HEK293 (cell line): ENCODE results near the gene SMC5.

Source experiments
- CTCF ChIA-PET: fragments of 350-600 bp; formaldehyde crosslinking; extraction: SDS; loops from one replicate; lab custom pipeline; 2021; ENCODE audit warnings: antibody characterized with exemption; lab: Yijun Ruan, JAX
- POLR2A ChIA-PET: fragments of 300-600 bp; formaldehyde crosslinking; extraction: SDS; loops from one replicate; lab custom pipeline; 2020; ENCODE audit warnings: antibody characterized with exemption, inconsistent platforms; lab: Yijun Ruan, JAX
- H3K27ac ChIP-seq: fragments of 200-500 bp; sonication (Bioruptor generic); 2 replicates; pipeline ENCODE4 v1.5.1; 2014; ENCODE audit warnings: low read depth, low read length, control low read depth, inconsistent platforms; ENCODE audit errors: extremely low read depth
- H3K36me3 ChIP-seq, 2 experiments: fragments of 200-500 bp in 1 of 2; sonication (Bioruptor generic) in 1 of 2; 1 replicate in 1 of 2; 2 replicates in 1 of 2; pipeline ENCODE4 v1.5.1; 2014 to 2017; ENCODE audit warnings: inconsistent platforms in 2 of 2, low read length in 2 of 2; ENCODE audit not compliant: control insufficient read depth in 2 of 2, insufficient read depth in 1 of 2
- H3K4me1 ChIP-seq: fragments of 200-500 bp; sonication (Bioruptor generic); 2 replicates; pipeline ENCODE4 v1.5.1; 2014; ENCODE audit warnings: mild to moderate bottlenecking, low read length, inconsistent platforms; ENCODE audit not compliant: control insufficient read depth, insufficient read depth
- H3K4me3 ChIP-seq: 2 replicates; pipeline ENCODE4 v1.5.1; 2011; ENCODE audit warnings: low read depth, mild to moderate bottlenecking, control low read depth, low read length, moderate library complexity
- H3K9me3 ChIP-seq: fragments of 200-500 bp; sonication (Bioruptor generic); 2 replicates; pipeline ENCODE4 v1.5.1; 2014; ENCODE audit warnings: low read depth, low read length, inconsistent platforms; ENCODE audit not compliant: control insufficient read depth, insufficient read depth
- MYNN ChIP-seq: fragments of 450-650 bp; formaldehyde crosslinking; IDR thresholded peaks from 2 replicates; pipeline ENCODE4 v1.5.1; 2016; ENCODE audit warnings: missing biosample characterization, missing genetic modification characterization, borderline replicate concordance
- PRDM2 ChIP-seq: fragments of 450-650 bp; formaldehyde crosslinking; IDR thresholded peaks from 2 replicates; pipeline ENCODE4 v1.5.1; 2016; ENCODE audit warnings: missing biosample characterization, missing genetic modification characterization, borderline replicate concordance
- PRDM6 ChIP-seq: fragments of 450-650 bp; formaldehyde crosslinking; IDR thresholded peaks from 2 replicates; pipeline ENCODE4 v1.5.1; 2017; ENCODE audit warnings: missing biosample characterization, missing genetic modification characterization
- REPIN1 ChIP-seq: fragments of 450-650 bp; formaldehyde crosslinking; IDR thresholded peaks from 2 replicates; pipeline ENCODE4 v1.5.1; 2017; ENCODE audit warnings: missing biosample characterization, missing genetic modification characterization, low read depth
- ZBTB11 ChIP-seq: fragments of 450-650 bp; formaldehyde crosslinking; conservative IDR thresholded peaks from 2 replicates; pipeline ENCODE4 v1.5.1; 2016; ENCODE audit warnings: low read depth, missing biosample characterization, missing genetic modification characterization
- ZNF202 ChIP-seq: fragments of 450-650 bp; formaldehyde crosslinking; IDR thresholded peaks from 2 replicates; pipeline ENCODE4 v1.5.1; 2016; ENCODE audit warnings: missing biosample characterization, missing genetic modification characterization, borderline replicate concordance
- ZNF311 ChIP-seq: fragments of 450-650 bp; formaldehyde crosslinking; IDR thresholded peaks from 2 replicates; pipeline ENCODE4 v1.5.1; 2017; ENCODE audit warnings: missing biosample characterization, missing genetic modification characterization, borderline replicate concordance
- ZNF391 ChIP-seq: fragments of 450-650 bp; formaldehyde crosslinking; IDR thresholded peaks from 2 replicates; pipeline ENCODE4 v1.5.1; 2016; ENCODE audit warnings: low read depth, missing biosample characterization, missing genetic modification characterization, borderline replicate concordance
- ZNF510 ChIP-seq: fragments of 450-650 bp; formaldehyde crosslinking; IDR thresholded peaks from 2 replicates; pipeline ENCODE4 v1.5.1; 2018; ENCODE audit warnings: mild to moderate bottlenecking, missing genetic modification characterization, missing biosample characterization; ENCODE audit not compliant: insufficient replicate concordance
- ZNF549 ChIP-seq: fragments of 450-650 bp; IDR thresholded peaks from 2 replicates; pipeline ENCODE4 v1.5.1; 2018; ENCODE audit warnings: missing biosample characterization, missing genetic modification characterization, mild to moderate bottlenecking, inconsistent platforms, moderate library complexity
- ZNF580 ChIP-seq: fragments of 450-650 bp; formaldehyde crosslinking; IDR thresholded peaks from 2 replicates; pipeline ENCODE4 v1.5.1; 2016; ENCODE audit warnings: missing biosample characterization, missing genetic modification characterization
- ZNF621 ChIP-seq: fragments of 450-650 bp; formaldehyde crosslinking; IDR thresholded peaks from 2 replicates; pipeline ENCODE4 v1.5.1; 2017; ENCODE audit warnings: missing biosample characterization, missing genetic modification characterization
- ZNF639 ChIP-seq: fragments of 450-650 bp; formaldehyde crosslinking; IDR thresholded peaks from 2 replicates; pipeline ENCODE4 v1.5.1; 2016; ENCODE audit warnings: missing biosample characterization, missing genetic modification characterization
- ZNF654 ChIP-seq: fragments of 450-650 bp; formaldehyde crosslinking; IDR thresholded peaks from 2 replicates; pipeline ENCODE4 v1.5.1; 2016; ENCODE audit warnings: low read depth, missing biosample characterization, missing genetic modification characterization
- ZNF768 ChIP-seq: fragments of 450-650 bp; formaldehyde crosslinking; IDR thresholded peaks from 2 replicates; pipeline ENCODE4 v1.5.1; 2018; ENCODE audit warnings: missing biosample characterization, mild to moderate bottlenecking, missing genetic modification characterization
- ZSCAN16 ChIP-seq: fragments of 450-650 bp; formaldehyde crosslinking; IDR thresholded peaks from 2 replicates; pipeline ENCODE4 v1.5.1; 2016; ENCODE audit warnings: missing biosample characterization, missing genetic modification characterization

The SMC5 gene

GRCh38 chr9:70228118-70228517 is 30.7 kb upstream of the SMC5 start:
- Histone ChIP-seq H3K9me3 (no peaks in the 10 kb centered on the region), H3K4me3 (no peak overlapping the region), H3K4me1 (no peaks in the 10 kb centered on the region), H3K27ac (no peak overlapping the region)
- CTCF ChIA-PET, result interaction anchor here (0.6 to 6.3 kb wide), 7 partner anchors 10 to 1363 kb away, joined by 3 to 58 read pairs (median 4); no protein-coding TSS in a partner anchor
- no peak for TF ChIP-seq ZNF202 (tag by site-specific recombination)
- TF ChIP-seq ZNF639 (tag by site-specific recombination), result no peak
- no peak for TF ChIP-seq REPIN1 (tag by site-specific recombination)
- TF ChIP-seq MYNN (tag by site-specific recombination), result no peak
- TF ChIP-seq, all 188 proteins: peak for 0
- POLR2A ChIA-PET, result no interaction called here
- H3K36me3 ChIP-seq, result no peaks in the 10 kb centered on the region

- no peaks in the 10 kb centered on the region for H3K36me3 ChIP-seq
- ChIA-PET CTCF (interaction anchor here (0.8 to 6.3 kb wide), 5 partner anchors 10 to 806 kb away, joined by 3 to 58 read pairs (median 4); no protein-coding TSS in a partner anchor), POLR2A (no interaction called here)
- H3K27ac ChIP-seq, result no peak overlapping the region
- H3K9me3 ChIP-seq, result no peaks in the 10 kb centered on the region
- TF ChIP-seq ZSCAN16 (tag by site-specific recombination) (no peak), ZNF580 (tag by site-specific recombination) (no peak), ZNF621 (no peak)
- no peak overlapping the region for H3K4me3 ChIP-seq
- H3K4me1 ChIP-seq, result no peaks in the 10 kb centered on the region
Observed at GRCh38 chr9:70228611-70229010, 30.2 kb upstream of the SMC5 start.

- H3K4me1 ChIP-seq, result no peaks in the 10 kb centered on the region
- H3K9me3 ChIP-seq, result no peaks in the 10 kb centered on the region
- ChIA-PET POLR2A (interaction anchor here (0.7 kb wide), 1 partner anchor 79 kb away, joined by 4 read pairs; no protein-coding TSS in a partner anchor), CTCF (interaction anchor here (0.6 to 6.3 kb wide), 15 partner anchors 8 to 692 kb away, joined by 3 to 58 read pairs (median 4); no protein-coding TSS in a partner anchor)
- H3K4me3 ChIP-seq, result no peak overlapping the region
- H3K27ac ChIP-seq, result no peak overlapping the region
- no peaks in the 10 kb centered on the region for H3K36me3 ChIP-seq
- TF ChIP-seq ZNF654 (tag by site-specific recombination), result no peak
- TF ChIP-seq PRDM6 (tag by site-specific recombination), result no peak
- no peak for TF ChIP-seq ZNF391
- TF ChIP-seq ZNF311 (tag by site-specific recombination), result no peak
- no peak for TF ChIP-seq ZNF768 (tag by site-specific recombination)
- no peak for TF ChIP-seq ZNF549
- no peak for TF ChIP-seq PRDM2 (tag by site-specific recombination)
- no peak for TF ChIP-seq ZNF510 (tag by site-specific recombination)
- no peak for TF ChIP-seq ZBTB11
Observed at GRCh38 chr9:70229026-70229425, 29.8 kb upstream of the SMC5 start.
